NCI-H1417 treated with DMSO at 0.1 percent for 48 hours (cell line): ENCODE results near the gene F13A1.

Source experiments
- DNase-seq: peaks from one replicate; lab custom pipeline; 2025; lab: John Stamatoyannopoulos, UW

F13A1 gene

DNA sequence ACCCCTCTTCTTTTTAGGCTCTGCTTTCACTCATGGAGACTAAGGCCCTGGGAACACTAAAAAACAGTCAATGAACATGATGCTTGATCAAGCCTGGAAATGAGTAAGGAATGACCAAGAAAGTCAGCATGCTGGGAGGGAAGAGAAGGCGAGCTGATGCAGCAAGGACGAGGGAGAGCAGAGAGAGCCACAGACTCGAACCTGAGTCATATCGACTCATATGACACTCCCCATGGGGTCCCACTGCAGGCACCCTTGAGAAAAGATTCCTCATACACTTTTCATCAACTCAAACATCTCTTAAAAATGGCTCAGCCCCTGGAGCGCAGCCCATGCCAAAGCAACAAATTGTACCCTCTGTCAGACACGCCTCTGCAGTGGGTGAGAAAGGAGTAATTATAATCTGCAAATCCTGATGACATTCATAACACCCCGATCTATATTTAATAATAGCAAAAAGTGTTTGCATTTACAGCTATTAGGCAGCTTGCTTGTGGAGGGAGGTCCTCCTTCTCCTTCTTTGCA is 127.2 kb downstream of the F13A1 start:
- no peak for DNase-seq

DNA sequence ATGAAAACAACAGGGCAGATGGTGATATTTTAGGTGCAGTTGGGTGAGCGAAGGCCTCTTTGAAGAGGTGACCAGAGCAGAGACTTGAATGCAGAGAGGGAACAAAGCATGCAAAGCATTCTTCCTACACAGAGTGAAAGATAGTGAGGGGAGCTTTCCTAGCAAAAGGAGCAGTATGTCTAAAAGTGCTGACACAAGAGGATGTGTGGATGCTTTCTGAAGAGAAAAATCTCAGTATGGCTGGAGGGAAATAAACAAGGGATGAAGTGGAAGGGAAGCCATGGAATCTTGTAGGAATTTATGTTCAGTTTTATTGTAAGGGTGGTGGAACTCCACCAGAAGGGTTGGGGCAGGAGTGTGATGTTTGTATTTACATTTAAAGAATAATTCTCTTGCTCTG is 128.6 kb downstream of the F13A1 start:
- DNase-seq = no peak

DNA sequence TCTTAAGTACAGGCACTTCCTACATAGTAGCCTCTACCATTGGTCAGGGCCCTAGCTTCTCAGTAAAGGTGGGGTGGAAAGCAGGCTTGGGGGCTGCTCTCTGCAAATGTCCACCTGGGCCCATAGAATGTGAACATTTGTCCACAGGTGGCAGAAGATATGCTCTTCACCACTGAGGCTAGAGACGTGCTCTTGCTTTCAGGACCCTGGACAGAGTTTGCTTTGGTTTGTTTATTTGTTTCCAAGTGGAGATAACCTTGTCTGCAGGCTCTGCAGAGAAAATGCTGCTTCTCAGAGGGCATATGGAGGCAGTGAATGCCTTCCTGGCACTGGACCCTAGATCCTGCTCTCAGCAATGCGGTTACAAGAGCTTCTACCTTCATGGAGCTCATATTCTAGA is 129.0 kb downstream of the F13A1 start:
- DNase-seq = no peak

DNA sequence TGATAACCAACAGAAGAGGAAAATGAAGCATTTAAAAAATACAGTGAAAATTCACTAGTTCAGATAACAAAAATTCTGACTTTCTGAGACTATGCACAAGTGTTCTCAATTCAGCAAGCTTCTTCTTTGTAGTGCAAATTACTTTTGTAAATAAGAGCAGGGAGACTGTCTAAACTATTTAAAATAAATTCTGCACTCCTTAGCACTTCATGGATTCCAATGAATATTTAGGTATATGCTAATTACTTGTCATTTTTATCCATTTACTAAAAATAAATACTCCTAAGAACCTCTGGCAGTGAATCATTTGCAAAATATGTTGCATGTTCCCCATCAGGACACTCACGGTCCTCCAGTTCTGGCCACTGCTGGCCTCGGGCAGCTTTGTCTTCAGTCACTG is 139.8 kb downstream of the F13A1 start:
- no peak for DNase-seq

DNA sequence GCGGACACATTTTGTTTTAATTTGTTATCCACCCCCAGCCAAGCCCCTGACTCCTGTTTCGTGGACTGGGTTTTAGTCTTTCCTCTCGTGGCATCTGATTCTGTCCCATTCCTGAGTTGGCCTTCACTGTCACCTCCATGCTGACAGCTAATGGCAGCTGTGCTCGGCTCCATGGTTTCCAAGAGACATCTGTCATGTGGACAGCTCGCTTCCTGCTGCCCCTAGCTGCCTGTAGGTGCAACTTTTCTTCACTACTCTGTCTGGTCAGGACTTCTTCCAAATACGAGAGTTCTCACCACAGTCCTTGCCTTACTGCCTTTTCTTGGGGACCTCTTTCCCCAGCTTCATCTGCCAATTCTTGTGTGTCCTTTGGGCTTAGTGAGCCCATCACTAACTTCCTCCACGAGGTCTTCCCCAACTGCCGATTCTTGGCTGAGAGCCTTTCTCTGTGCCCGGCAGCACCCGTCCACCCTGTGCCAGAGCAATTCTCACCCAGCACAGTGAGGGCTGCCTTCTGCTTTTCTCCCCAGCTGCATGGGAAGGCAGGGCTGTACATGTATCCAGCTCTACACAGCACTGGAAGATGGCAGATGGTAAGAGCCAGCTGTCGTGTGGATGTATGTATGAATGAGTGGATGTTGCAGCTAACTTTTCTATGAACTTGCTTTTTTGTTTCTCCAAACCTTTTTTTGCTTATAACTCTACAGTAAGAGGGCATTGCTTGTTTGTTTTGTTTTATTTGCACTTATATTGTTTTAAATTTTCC is 140.4 kb downstream of the F13A1 start:
- DNase-seq = no peak

DNA sequence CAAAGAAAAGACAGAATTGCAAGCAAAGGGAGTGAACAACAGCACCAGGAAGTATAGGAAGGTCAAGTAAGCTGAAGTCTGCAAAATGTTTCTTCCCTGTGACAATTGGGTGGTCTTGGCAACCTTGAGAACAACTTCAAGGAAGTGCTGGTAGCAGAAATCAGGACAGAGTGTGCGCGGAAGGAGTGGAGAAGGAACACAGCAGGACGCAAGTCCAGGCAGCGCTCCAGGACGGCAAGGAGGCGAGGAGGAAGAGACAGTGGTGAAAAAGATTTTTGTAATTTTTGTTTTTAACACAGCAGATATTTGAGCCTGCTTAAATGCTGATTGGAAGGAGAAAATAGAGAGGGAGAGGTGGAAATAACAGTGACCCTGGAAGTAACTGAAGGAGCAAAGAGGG is 141.7 kb downstream of the F13A1 start:
- DNase-seq = no peak

DNA sequence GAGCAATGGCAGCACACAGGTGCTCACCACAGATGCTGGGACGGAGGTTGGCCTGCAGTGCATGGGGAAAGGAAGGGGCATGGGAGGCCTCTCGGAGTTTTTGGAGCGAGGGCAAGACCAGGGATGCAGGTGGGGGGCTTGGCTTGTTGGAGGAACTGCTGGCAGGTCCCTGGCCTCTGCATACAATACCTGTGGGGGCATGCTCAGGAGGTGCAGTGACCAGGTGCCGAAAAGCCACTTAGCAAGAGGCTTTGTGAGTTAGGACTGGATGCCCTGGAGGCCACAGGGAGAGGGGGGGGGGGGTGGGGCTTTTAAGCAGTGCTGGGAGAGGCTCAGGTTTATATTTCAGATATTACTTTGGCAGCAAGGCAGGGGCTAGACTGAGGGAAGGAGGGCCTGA is 142.7 kb downstream of the F13A1 start:
- no peak for DNase-seq

DNA sequence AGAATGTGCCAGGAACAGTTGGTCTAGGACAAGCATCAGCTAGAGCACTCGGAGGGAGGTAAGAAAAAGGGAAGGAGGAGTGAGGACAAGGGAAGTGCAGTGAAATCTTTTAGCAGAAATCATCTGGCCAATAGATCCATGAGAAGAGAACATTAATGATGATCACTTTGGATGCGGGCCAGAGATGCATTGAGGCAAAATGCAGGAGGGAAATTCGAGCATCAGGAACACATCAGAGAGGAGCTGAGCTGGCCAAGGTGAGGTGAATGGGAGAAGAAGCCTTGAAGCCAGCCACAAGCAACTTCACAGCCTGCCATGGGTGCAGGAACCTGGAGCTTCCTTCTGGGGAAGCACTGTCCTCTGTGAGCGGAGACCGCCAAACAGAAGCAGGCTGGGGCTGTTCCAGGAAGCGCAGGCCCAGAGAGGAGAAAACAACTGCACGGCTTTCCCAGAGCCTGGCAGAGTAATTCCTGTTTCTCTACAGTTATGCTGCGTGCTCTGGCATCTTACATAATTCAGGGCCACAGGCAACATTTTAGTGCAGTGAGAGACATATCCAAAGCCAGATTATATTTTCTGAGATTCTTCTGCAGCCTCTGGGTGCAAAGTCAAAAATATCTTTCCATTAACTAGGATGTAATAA is 143.8 kb downstream of the F13A1 start:
- no peak for DNase-seq

DNA sequence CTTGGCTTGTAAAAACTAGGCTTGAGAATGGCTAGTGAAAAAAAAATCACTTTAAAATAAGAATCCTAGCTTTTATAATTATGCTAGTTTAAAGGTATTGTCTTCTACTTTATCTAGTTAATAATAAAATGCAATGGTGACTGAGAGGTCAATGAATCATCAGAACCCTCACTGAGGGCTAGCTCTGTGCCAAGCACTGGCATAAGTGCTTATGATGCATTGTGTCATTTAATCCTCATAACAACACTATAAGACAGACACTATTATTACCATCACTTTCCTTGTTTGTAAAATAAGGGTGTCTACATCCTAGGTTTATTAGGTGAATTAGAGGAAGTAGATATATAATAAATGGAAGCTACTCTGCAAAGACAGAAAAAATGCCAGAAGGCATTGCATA is 144.3 kb downstream of the F13A1 start:
- no peak for DNase-seq

DNA sequence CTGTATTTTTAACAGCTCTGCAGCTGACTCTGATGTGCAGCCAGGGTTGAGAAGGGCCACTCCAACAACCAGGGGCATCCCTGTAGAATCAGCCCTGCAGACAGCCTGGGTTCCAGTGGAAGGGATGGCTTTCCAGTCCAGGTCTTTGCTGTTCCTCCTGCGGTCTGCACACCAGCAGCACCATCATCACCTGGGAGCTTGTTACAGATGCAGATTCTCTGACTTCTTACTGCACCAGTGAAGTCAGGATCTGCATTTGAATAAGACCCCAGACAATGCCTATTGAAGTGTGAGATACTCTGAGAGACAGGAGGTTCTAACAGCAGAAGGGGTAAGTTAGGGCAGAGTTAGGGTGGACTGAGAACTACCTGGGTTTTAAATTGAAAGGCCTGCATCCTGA is 151.3 kb downstream of the F13A1 start:
- DNase-seq = no peak

DNA sequence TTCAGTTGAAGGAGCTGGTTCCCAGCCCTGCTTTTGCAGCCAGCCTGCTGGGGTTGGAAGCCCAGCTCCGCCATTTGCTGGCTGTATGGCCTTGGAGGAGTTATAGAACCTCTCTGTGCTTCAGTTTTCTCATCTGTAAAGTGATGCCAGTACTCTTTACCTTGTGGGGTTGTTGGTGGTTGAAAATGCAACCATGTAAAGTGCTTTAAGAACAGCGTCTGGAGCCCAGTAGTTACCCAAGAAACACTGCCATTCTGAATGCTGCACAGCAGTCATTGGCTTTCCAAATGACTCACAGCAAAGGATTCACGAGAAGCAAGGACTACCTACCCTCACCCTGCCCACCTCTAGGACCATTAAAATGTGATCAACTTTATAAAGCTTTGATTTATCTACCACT is 154.4 kb downstream of the F13A1 start:
- DNase-seq = no peak

DNA sequence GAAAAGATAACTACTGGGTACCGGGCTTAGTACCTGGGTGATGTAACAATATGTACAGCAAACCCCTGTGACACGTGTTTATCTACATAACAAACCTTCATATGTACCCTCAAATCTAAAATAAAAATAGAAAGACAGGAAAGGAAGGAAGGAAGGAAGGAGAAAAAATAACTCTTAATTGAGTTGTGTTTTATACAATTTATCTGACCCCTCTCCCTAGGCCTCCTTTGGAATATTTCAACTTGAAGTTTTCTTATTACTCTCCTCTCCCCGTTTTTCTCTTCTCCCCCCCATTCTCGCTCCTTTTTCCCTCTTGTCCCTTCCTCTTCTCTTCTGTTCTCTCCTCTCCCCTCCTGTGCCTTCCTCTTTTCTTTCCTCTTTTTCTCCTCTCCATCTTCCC is 156.1 kb downstream of the F13A1 start:
- no peak for DNase-seq

DNA sequence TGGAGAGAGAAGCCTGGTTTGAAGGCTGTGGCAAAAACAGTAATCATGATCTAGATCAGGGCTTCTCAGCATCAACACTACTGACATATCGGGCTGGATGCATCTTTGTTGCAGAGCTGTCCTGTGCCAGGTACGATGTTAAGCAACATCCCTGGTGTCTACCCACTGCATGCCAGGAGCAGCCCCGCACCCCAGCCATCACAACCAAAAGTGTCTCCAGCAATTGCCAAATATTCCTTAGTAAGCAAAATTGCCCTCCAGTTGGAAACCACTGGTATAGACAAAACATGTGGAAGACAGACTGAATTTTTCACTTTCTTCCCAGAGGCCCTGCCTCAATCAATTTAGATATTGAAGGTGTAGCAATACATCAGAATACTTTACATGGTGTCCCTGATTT is 166.1 kb downstream of the F13A1 start:
- DNase-seq = no peak

DNA sequence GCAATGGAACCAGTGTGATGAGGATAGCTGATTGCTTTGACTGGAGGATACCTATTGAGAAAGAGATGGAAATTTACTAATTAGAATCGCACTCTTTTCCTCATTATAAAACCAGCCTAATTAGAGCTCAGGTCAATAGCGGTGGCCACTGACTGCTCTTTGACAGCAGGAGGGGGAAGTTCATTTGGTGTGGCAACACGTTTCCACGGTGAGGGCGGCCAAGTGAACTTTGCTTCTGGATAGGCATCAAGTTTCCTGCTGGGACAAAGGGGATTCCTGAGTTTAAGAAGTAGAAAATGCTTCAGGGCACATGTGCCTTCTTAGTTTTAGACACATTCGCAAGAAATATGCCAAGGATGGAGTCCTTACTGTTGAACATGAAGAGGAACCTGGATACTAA is 168.4 kb downstream of the F13A1 start:
- no peak for DNase-seq

DNA sequence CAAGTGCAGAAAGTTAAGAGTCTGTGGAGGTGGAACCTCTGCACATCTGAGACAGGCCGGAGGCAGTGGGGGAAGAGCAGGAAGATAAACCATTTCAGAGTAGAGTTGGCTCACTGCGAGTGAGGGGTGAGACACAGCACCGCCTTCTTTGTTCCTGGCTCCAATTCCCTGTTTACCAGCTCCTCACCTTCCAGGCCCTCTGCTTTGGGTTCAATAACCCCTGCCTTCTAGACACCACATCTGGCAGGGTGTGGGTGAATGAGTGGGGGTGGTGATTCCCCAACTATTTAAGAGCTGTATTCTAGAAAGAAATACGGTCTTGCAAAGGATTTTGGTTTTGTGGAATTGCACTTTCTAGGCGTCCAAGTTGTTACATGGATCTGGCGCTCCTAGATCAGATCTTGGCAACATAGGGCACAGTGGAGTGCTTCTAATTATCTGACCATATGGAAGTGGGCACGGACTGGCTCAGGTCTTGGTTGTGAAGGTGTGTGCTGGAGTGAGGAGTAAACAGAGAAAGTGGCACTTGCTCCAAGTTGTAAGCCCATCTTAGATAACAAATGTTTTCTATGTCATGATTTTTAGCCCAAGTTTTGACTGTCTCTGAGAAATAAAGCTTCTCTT is 172.2 kb downstream of the F13A1 start:
- no peak for DNase-seq

DNA sequence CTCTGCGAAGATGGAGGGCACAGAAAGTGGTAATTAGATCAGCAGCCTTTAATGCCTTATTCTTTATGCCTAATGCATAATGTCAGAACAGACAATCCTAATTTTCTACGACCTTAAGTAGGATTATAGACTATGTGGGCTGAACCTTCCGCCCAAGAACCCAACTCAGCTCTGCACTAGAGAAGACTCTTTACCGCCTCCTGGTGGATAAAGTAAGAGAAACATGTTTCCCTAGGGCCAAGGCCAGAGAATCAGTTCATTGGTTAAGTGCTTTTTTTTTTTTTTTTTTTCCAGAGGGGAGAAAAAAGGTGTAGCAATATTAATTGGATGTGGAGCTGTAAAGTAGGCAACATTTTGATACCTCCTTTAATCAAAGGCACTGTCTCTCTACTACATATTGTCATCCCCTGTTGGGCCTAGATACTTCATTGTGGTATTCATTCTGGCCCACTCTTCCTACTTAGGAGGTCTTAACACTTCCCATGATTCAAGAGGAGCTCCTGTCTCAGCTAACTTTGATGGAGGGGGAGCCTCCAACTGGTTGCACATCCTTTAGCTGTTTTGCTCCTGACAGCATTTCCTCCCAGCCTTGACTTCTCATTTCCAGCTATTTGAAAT is 188.9 kb downstream of the F13A1 start:
- DNase-seq = no peak

DNA sequence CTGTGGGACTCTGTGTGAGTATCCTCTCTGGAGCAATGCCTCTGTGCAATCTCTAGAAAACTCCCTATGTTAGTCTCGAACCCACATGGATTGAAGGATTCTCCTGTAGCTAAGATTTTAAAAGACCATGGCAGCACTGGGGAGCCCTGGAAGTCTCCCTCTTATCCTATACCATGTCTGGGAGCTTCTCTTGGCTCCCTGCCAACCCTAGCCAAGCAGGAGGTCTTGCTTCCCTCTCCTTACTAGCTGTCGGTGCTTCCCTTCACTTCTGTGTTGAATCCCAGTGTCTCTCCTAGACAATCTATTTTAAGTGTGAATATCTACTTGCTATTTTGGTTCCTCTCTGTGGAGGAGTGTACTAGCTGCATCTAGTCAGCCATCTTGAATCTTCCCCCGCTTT is 195.0 kb downstream of the F13A1 start:
- no peak for DNase-seq

DNA sequence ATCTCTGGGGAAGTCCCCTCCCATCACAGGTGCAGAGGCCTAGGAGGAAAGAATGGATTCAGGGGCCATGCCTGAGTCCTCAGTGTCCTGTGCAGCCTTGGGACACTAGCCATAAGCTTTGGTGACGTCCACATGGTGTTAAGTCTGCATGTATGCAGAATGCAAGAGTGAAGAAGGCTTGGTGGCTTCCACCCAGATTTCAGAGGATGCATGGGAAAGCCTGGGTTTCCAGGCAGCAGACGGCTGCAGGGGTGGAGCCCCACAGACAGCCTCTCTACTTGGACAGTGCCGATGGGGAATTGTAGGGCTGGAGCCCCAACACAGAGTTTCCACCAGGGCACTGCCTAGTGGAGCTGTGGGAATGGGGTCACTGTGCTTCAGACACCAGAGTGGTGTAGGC is 196.7 kb downstream of the F13A1 start:
- no peak for DNase-seq

DNA sequence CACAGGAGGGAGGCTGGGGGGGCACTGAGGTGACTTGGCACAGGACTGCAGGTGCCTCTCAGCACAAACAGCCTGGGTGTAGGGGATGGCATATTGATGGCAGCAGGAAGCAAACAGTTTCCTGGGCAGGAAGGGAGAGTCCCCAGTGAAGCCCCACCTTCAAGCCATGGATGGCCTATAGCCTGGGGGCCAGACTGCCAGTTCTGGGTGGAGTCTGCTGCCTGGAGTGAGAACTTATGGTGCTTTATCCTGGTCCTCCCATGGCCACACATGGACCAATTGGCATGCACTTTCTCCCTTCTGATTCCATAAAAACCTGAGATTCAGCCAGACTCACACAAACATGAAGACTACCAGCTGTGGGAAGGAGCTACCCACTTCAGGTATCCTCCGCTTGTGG is 198.5 kb downstream of the F13A1 start:
- no peak for DNase-seq

DNA sequence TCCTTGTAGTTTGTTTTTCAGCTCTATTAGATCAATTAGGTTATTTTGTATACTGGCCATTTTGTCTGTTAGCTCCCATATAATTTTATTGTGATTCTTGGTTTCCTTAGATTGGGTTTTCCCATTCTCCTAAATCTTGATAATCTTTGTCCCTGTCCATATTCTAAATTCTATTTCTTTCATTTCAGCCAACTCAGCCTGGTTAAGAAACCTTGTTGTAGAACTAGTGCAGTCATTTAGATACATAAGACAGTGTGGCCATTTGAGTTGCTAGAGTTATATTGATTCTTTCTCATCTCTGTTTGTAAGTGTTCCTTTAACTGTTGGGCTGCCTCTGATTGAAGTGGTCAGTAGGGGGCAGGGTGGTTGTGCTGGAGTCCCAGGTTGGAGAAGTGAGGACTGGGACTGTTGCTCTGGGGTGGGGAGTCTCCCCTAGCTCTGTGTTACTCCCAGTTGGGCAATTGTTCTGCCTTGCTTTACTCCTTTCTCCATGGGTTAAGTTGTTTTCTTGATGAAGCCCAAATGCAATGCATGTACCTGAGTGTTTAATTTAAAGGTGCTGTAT is 214.9 kb downstream of the F13A1 start:
- DNase-seq = no peak
